ENCODE results near the gene HYAL2. TPM values are rescaled to one million over a fixed set of nuclear protein-coding genes. Genes with fewer than 3 reads are reported as not detected.

HYAL2 gene
- total RNA-seq, 1 experiment from 2014 or later, result 29.6 TPM

GRCh38 chr3:50269460-50269859 is 53.1 kb downstream of the HYAL2 start:
- Histone ChIP-seq H3K9me3 (ENCODE audit: insufficient read depth, low read depth) (no peaks in the 10 kb centered on the region), H3K27me3 (ENCODE audit: insufficient read depth, low read depth) (no peaks in the 10 kb centered on the region), H3K27ac (peak overlapping the region; percentile 60), H3K9me2 (ENCODE audit: insufficient read depth) (no peaks in the 10 kb centered on the region), H3K79me2 (ENCODE audit: low read depth) (peaks cover 15% of the 10 kb centered on the region), H2AFZ (no peak overlapping the region), H3K36me3 (ENCODE audit: low read depth) (no peaks in the 10 kb centered on the region), H3K4me1 (replicated peaks; ENCODE audit: insufficient read depth) (peaks cover 69% of the 10 kb centered on the region), H3K4me3 (peak overlapping the region; percentile 56; the same call in 1 of the 2 replicates), H3K4me2 (peak overlapping the region; percentile 92), H3F3A (ENCODE audit: insufficient read depth, low read depth) (peaks cover 40% of the 10 kb centered on the region), H4K20me1 (ENCODE audit: insufficient read depth) (no peaks in the 10 kb centered on the region)
- CTCF ChIA-PET, result interaction anchor here (0.6 to 0.7 kb wide), 3 partner anchors 47 to 1022 kb away, joined by 3 to 8 read pairs (median 6); no protein-coding TSS in a partner anchor
- no peak for TF ChIP-seq EZH2 (IDR thresholded peaks at IDR 0.05; ENCODE audit: low read depth)
- TF ChIP-seq, protein P1, sequence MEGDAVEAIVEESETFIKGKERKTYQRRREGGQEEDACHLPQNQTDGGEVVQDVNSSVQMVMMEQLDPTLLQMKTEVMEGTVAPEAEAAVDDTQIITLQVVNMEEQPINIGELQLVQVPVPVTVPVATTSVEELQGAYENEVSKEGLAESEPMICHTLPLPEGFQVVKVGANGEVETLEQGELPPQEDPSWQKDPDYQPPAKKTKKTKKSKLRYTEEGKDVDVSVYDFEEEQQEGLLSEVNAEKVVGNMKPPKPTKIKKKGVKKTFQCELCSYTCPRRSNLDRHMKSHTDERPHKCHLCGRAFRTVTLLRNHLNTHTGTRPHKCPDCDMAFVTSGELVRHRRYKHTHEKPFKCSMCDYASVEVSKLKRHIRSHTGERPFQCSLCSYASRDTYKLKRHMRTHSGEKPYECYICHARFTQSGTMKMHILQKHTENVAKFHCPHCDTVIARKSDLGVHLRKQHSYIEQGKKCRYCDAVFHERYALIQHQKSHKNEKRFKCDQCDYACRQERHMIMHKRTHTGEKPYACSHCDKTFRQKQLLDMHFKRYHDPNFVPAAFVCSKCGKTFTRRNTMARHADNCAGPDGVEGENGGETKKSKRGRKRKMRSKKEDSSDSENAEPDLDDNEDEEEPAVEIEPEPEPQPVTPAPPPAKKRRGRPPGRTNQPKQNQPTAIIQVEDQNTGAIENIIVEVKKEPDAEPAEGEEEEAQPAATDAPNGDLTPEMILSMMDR (conservative IDR thresholded peaks at IDR 0.05), result no peak
- POLR2A ChIA-PET (ENCODE audit: unreplicated experiment), result interaction anchor here (0.5 kb wide), 1 partner anchor 41 kb away, joined by 10 read pairs; no protein-coding TSS in a partner anchor
- intact Hi-C loops (cut with micrococcal nuclease; ENCODE audit: unreplicated experiment), result loop anchor here (1.0 to 5.0 kb wide), 3 partner anchors 9 to 68 kb away; no protein-coding TSS in a partner anchor
- TSS peak; percentile 51 for BruUV-seq (replicated peaks)
- no peak for DNase-seq

DNA sequence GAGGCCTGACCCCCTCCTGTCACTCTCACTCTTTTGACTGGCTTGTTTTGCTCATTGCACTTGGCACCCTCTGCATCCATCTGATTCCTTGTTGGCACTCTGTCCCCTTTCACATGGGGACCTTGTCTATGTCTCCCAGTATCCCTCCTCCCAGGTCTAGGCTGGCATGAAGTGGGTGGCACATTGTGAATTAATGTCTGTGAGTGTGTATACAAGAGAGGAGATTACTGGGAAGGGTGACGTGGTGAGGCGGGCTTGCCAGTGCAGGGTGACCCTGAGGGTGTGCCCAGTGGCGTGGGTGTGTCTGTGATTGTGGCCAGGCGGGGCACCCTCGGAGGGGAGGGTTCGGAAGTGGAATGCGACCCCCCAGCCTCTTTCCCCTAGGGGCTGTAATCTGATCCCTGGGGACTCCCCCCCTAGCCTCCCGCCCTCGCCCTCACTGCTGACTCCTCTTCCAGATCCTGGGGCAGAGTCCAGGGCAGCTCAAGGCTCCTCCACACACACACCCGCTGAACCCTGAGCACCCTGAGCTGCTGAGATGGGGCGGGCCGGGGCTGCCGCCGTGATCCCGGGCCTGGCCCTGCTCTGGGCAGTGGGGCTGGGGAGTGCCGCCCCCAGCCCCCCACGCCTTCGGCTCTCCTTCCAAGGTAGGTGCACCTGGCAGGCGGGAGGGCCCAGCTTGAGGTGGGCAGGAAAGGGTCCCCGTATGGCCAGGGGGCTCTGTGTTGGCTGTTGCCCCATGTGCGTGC is 53.7 kb downstream of the HYAL2 start, which contains the start of gene SEMA3B:
TSS of gene SEMA3B (plus strand) at position 445 of the 749 bp plus-strand sequence. CDS start at position 539, 94 bp downstream.
- H3K4me2 ChIP-seq, result peak within 1 kb of the TSS; percentile 92
- peak within 1 kb of the TSS; percentile 56; the same call in 1 of the 2 replicates for H3K4me3 ChIP-seq
- TF ChIP-seq, protein P1 (conservative IDR thresholded peaks at IDR 0.05), result no peak
- TF ChIP-seq EZH2 (IDR thresholded peaks at IDR 0.05; ENCODE audit: low read depth), result no peak
- no peaks in the 10 kb centered on the region for H3K9me3 ChIP-seq (ENCODE audit: insufficient read depth, low read depth)
- H4K20me1 ChIP-seq (ENCODE audit: insufficient read depth), result no peaks in the 10 kb centered on the region
- H3K4me1 ChIP-seq (replicated peaks; ENCODE audit: insufficient read depth), result peaks cover 75% of the 10 kb centered on the region
- ChIA-PET POLR2A (ENCODE audit: unreplicated experiment) (interaction anchor here (0.5 to 0.6 kb wide), 6 partner anchors 31 to 729 kb away, joined by 3 to 12 read pairs (median 4); no protein-coding TSS in a partner anchor), CTCF (interaction anchor here (0.6 to 0.7 kb wide), 3 partner anchors 48 to 1021 kb away, joined by 3 to 8 read pairs (median 6); no protein-coding TSS in a partner anchor)
- H3K79me2 ChIP-seq (ENCODE audit: low read depth), result peaks cover 15% of the 10 kb centered on the region
- peaks cover 46% of the 10 kb centered on the region for H3F3A ChIP-seq (ENCODE audit: insufficient read depth, low read depth)
- DNase-seq, result peak; percentile 86 to 98
- intact Hi-C loops (cut with micrococcal nuclease; ENCODE audit: unreplicated experiment), result loop anchor here (1.0 to 5.0 kb wide), 3 partner anchors 9 to 68 kb away; no protein-coding TSS in a partner anchor
- BruUV-seq (replicated peaks), result no TSS peak
- peak within 1 kb of the TSS; percentile 60 for H3K27ac ChIP-seq
- H2AFZ ChIP-seq, result no peak within 1 kb of the TSS
- H3K36me3 ChIP-seq (ENCODE audit: low read depth), result no peaks in the 10 kb centered on the region
- no peaks in the 10 kb centered on the region for H3K9me2 ChIP-seq (ENCODE audit: insufficient read depth)
- no peaks in the 10 kb centered on the region for H3K27me3 ChIP-seq (ENCODE audit: insufficient read depth, low read depth)

DNA sequence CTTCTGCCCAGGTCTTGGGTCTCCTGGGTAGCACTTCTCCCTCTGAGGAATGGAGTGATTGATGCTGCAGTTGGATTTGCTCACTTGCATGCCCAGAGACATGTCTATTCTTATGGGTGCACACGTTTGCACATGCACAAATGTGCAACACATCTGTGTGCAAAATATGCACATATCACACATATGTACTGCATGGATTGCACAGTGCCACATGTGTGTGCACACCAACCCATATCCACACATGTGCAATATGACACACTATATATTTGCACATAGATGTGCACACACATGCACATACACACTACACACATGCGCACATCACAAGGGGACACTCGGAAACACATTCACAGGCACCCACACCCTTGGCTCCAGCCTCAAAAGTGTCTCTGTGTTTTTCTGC is 54.3 kb downstream of the HYAL2 start:
- Histone ChIP-seq H3K27me3 (ENCODE audit: insufficient read depth, low read depth) (no peaks in the 10 kb centered on the region), H3K79me2 (ENCODE audit: low read depth) (peaks cover 15% of the 10 kb centered on the region), H3K27ac (no peak overlapping the region; the same call in 1 of the 2 replicates), H3K9me3 (ENCODE audit: insufficient read depth, low read depth) (no peaks in the 10 kb centered on the region), H2AFZ (no peak overlapping the region), H3K4me2 (peak overlapping the region; percentile 92), H3K9me2 (ENCODE audit: insufficient read depth) (no peaks in the 10 kb centered on the region), H3F3A (ENCODE audit: insufficient read depth, low read depth) (peaks cover 48% of the 10 kb centered on the region), H3K4me1 (replicated peaks; ENCODE audit: insufficient read depth) (peaks cover 80% of the 10 kb centered on the region), H4K20me1 (ENCODE audit: insufficient read depth) (no peaks in the 10 kb centered on the region), H3K36me3 (ENCODE audit: low read depth) (no peaks in the 10 kb centered on the region), H3K4me3 (no peak overlapping the region)
- no peak for TF ChIP-seq EZH2 (IDR thresholded peaks at IDR 0.05; ENCODE audit: low read depth)
- TF ChIP-seq, protein P1 (conservative IDR thresholded peaks at IDR 0.05), result no peak
- POLR2A ChIA-PET (ENCODE audit: unreplicated experiment), result no interaction called here
- DNase-seq, result no peak
- intact Hi-C loops (cut with micrococcal nuclease; ENCODE audit: unreplicated experiment), result loop anchor here (2.0 to 5.0 kb wide), 2 partner anchors 49 to 69 kb away; no protein-coding TSS in a partner anchor
- CTCF ChIA-PET, result interaction anchor here (0.6 kb wide), 1 partner anchor 69 kb away, joined by 3 read pairs; no protein-coding TSS in a partner anchor
- BruUV-seq (replicated peaks), result no TSS peak

Other genes starting within 250 kb of the HYAL2 start
- 87.7 and 90.2 TPM in 2 replicates for gene RBM5, start 233.8 kb downstream of the HYAL2 start, total RNA-seq (2021)
- gene SEMA3F, start 167.4 kb downstream of the HYAL2 start, total RNA-seq (2021), result 34.0 and 49.1 TPM in 2 replicates
- gene GNAT1, start 131.1 kb downstream of the HYAL2 start, total RNA-seq (2021), result 0.48 TPM in 1 of 2 replicates, not detected in the other
- 0.33 and 0.37 TPM in 2 replicates for gene SLC38A3, start 117.5 kb downstream of the HYAL2 start, total RNA-seq (2021)
- 156 and 201 TPM in 2 replicates for gene GNAI2, start 86.5 kb downstream of the HYAL2 start, total RNA-seq (2021)
- gene SEMA3B, start 53.6 kb downstream of the HYAL2 start, total RNA-seq (2021), result 52.4 and 92.6 TPM in 2 replicates
- 0.35 and 0.55 TPM in 2 replicates for gene LSMEM2, start 43.7 kb downstream of the HYAL2 start, total RNA-seq (2021)
- 93.1 and 118 TPM in 2 replicates for gene IFRD2, start 30.3 kb downstream of the HYAL2 start, total RNA-seq (2021)
- 10.2 and 12.2 TPM in 2 replicates for gene HYAL3, start 23.3 kb downstream of the HYAL2 start, total RNA-seq (2021)
- gene NAA80, start 23.3 kb downstream of the HYAL2 start, total RNA-seq (2021), result 25.2 and 25.7 TPM in 2 replicates
- 1.3 and 1.9 TPM in 2 replicates for gene HYAL1, start 19.2 kb downstream of the HYAL2 start, total RNA-seq (2021)
- gene TUSC2, start 5.5 kb upstream of the HYAL2 start, total RNA-seq (2021), result 24.7 and 28.5 TPM in 2 replicates
- gene RASSF1, start 18.1 kb upstream of the HYAL2 start, total RNA-seq (2021), result 15.9 and 17.7 TPM in 2 replicates
- gene ZMYND10, start 23.0 kb upstream of the HYAL2 start, total RNA-seq (2021), result 4.4 and 8.7 TPM in 2 replicates
- gene NPRL2, start 28.0 kb upstream of the HYAL2 start, total RNA-seq (2021), result 24.1 and 25.4 TPM in 2 replicates
- 15.7 and 19.3 TPM in 2 replicates for gene CYB561D2, start 28.1 kb upstream of the HYAL2 start, total RNA-seq (2021)
- 35.2 and 43.5 TPM in 2 replicates for gene TMEM115, start 36.8 kb upstream of the HYAL2 start, total RNA-seq (2021)
- not detected in 2 replicates for gene CACNA2D2, start 180.9 kb upstream of the HYAL2 start, total RNA-seq (2021)
- 7.4 and 7.5 TPM in 2 replicates for gene C3orf18, start 245.0 kb upstream of the HYAL2 start, total RNA-seq (2021)
- 20.6 and 24.2 TPM in 2 replicates for gene HEMK1, start 246.8 kb upstream of the HYAL2 start, total RNA-seq (2021)

Measured in PC-9 (cell line).